Gastroesophageal sphincter (tissue), 2 donors: Measurements from ENCODE around the gene EFNA2.
"Not testable (repeated sequence)": the region's sequence is repeated elsewhere in the genome, so short reads cannot be mapped to it uniquely, and the experiment has no call there.

ENCODE experiments used
- EP300 ChIP-seq: sonication (generic); formaldehyde crosslinking; IDR thresholded peaks from one replicate; pipeline ENCODE4 v1.6.1; 2017; ENCODE audit warnings: antibody characterized with exemption, mild to moderate bottlenecking
- POLR2A ChIP-seq, 2 donors: fragments of 450-650 bp; IDR thresholded peaks; one replicate each; pipeline ENCODE4 v1.6.1; 2017; ENCODE audit warnings: antibody characterized with exemption in 2 of 2, mild to moderate bottlenecking in 2 of 2, moderate library complexity in 1 of 2
- POLR2AphosphoS5 ChIP-seq: sonication (generic); formaldehyde crosslinking; IDR thresholded peaks from one replicate; pipeline ENCODE4 v1.6.1; 2017; ENCODE audit warnings: antibody characterized with exemption

GRCh38 chr19:1332208-1332607 is 46.5 kb downstream of the EFNA2 start:
- TF ChIP-seq EP300; POLR2A (IDR thresholded peaks at IDR 0.05); POLR2AphosphoS5: not testable (repeated sequence)
